Measurements from ENCODE around the gene SMIM23. TPM values are rescaled to one million over a fixed set of nuclear protein-coding genes. Genes with fewer than 3 reads are reported as not detected.

SMIM23 gene
- total and polyA plus RNA-seq, 5 donors from 2014 or later: not detected

DNA sequence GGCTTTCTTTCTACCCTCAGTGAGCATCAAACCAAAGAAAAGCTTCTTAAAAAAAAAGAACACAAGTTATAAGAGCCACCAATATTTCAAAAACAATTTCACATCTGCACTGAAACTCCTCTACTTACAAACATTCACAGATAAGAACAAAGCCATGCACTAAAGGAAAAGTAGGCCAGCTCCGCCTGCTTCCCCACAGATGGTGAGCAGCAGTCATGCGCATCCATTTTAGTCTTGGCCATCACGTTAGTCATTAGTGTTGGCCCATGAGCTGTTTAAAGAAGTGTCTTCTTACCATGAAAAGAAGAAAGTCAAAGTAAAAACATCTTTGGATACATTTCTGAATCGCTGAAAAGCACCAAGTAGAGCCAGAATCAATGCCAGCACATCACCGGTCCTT is 40.0 kb upstream of the SMIM23 start:
- no peak overlapping the region for H3K27ac Mint-ChIP-seq
- H3K36me3 Mint-ChIP-seq: no peaks in the 10 kb centered on the region
- H3K27me3 ChIP-seq (ENCODE audit: control insufficient read depth, insufficient read depth, low read length): no peaks in the 10 kb centered on the region
- peaks cover 11% of the 10 kb centered on the region for H3K27me3 Mint-ChIP-seq
- H3K9me3 ChIP-seq (ENCODE audit: control insufficient read depth in 2 of 2, low read length in 2 of 2): no peaks in the 10 kb centered on the region
- peaks cover 0 to 2% (median 0%) of the 10 kb centered on the region in 7 donors for H3K9me3 Mint-ChIP-seq
- DNase-seq (no peak), ATAC-seq (ENCODE audit: low read depth in 2 of 2) (no peak)
- no peaks in the 10 kb centered on the region for H3K4me1 ChIP-seq (ENCODE audit: control insufficient read depth, insufficient read depth, low read length, poor library complexity, severe bottlenecking)
- H3K27ac ChIP-seq (ENCODE audit: insufficient read depth, low read length, poor library complexity, severe bottlenecking): no peak overlapping the region
- H3K4me3 ChIP-seq (ENCODE audit: low read depth, low read length): no peak overlapping the region
- no peaks in the 10 kb centered on the region for H3K36me3 ChIP-seq (ENCODE audit: control insufficient read depth, insufficient read depth, low read length)
- H3K4me3 Mint-ChIP-seq: no peak overlapping the region
- peaks cover 0 to 5% (median 2%) of the 10 kb centered on the region in 4 donors for H3K4me1 Mint-ChIP-seq

DNA sequence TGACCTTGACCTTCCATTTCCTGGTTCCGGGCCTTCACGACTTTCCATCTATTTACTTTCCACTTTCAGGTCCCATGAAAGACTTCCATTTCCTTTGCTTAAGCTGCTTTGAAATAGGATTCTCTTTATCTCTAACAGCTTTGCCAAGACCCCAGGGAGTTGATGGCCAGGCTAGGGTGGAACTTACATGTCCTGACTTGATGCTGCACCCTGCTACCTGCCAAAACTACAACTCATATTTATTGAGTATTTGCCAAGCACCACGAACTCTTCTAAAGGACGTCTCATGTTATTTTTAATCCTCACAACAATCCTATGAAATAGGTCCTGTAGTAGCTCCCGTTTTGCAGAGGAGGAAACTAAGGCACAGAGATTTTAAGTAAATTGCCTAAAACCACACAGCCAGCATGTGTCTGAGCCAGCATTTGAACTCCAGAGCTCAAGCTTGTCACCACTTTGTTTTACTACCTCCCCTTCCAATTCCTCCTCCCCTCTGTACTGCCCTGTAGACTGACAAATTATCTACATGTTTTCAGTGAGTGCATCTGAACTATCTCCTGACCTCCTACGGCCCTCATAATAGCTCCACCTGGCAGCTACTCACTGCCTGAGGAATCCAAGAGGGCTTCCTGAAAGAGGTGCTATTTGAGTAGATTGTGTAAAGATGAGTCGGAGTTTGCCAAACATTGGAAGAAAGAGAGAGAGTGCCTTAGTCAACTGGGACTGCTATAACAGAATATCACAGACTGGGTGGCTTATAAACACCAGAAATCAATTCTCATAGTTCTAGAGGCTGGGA is 38.4 kb upstream of the SMIM23 start:
- H3K4me3 ChIP-seq (ENCODE audit: low read depth, low read length): no peak overlapping the region
- Mint-ChIP-seq H3K36me3 (no peaks in the 10 kb centered on the region), H3K27ac (no peak overlapping the region), H3K4me1 (peaks cover 0 to 4% (median under 1%) of the 10 kb centered on the region in 4 donors), H3K4me3 (no peak overlapping the region), H3K9me3 (peaks cover 0 to 2% (median 0%) of the 10 kb centered on the region in 7 donors), H3K27me3 (peaks cover 24% of the 10 kb centered on the region)
- DNase-seq: no peak
- H3K36me3 ChIP-seq (ENCODE audit: control insufficient read depth, insufficient read depth, low read length): no peaks in the 10 kb centered on the region
- no peaks in the 10 kb centered on the region for H3K27me3 ChIP-seq (ENCODE audit: control insufficient read depth, insufficient read depth, low read length)
- ATAC-seq (ENCODE audit: low read depth in 2 of 2): no peak
- no peak overlapping the region for H3K27ac ChIP-seq (ENCODE audit: insufficient read depth, low read length, poor library complexity, severe bottlenecking)
- no peaks in the 10 kb centered on the region for H3K4me1 ChIP-seq (ENCODE audit: control insufficient read depth, insufficient read depth, low read length, poor library complexity, severe bottlenecking)
- H3K9me3 ChIP-seq (ENCODE audit: control insufficient read depth in 2 of 2, low read length in 2 of 2): no peaks in the 10 kb centered on the region

DNA sequence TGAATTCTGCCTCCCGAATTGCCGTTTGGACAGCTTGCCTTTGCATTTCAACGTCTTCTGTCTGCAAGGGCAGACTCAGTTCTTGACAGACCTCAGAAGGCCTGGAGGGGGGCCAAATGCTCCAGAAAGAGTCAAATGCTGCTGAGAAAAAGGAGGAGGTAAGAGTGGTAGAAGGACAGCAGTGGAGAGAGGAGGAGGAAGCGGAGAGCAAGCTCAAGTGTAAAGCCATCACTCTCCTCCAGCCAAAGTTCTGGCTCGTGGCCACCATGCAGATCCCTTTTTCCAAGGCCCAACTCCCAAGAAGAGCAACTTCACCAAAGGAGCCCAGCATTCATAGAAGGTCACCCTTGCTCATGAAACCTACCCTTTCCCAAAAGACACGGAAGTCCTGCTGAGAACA is 36.9 kb upstream of the SMIM23 start:
- peaks cover 23% of the 10 kb centered on the region for H3K27me3 Mint-ChIP-seq
- no peak overlapping the region for H3K27ac ChIP-seq (ENCODE audit: insufficient read depth, low read length, poor library complexity, severe bottlenecking)

DNA sequence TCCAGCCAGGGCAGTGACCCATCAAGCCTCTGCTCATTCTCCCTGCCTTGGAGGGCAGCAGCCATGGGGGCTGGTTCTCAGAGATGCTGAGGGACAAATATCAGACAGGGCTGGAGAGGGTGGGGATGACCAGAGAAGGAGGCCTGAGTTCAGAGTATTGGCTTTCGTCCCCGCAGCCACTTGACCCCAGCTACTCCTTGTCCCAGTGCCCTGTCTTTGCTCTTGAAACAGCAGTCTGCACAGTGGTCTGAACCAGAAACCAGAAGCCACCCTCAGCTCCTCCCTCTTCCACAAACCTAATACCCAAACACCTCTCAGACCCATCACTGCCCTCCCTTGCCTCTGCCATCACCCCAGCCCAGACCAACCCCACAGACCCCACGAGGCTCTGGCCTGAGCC is 36.3 kb upstream of the SMIM23 start:
- H3K4me1 Mint-ChIP-seq: no peaks in the 10 kb centered on the region
- H3K36me3 Mint-ChIP-seq: no peaks in the 10 kb centered on the region
- peaks cover 23% of the 10 kb centered on the region for H3K27me3 Mint-ChIP-seq
- Histone ChIP-seq H3K36me3 (ENCODE audit: control insufficient read depth, insufficient read depth, low read length) (no peaks in the 10 kb centered on the region), H3K4me1 (ENCODE audit: control insufficient read depth, insufficient read depth, low read length, poor library complexity, severe bottlenecking) (no peaks in the 10 kb centered on the region), H3K4me3 (ENCODE audit: low read depth, low read length) (no peak overlapping the region), H3K9me3 (ENCODE audit: control insufficient read depth in 2 of 2, low read length in 2 of 2) (no peaks in the 10 kb centered on the region), H3K27me3 (ENCODE audit: control insufficient read depth, insufficient read depth, low read length) (no peaks in the 10 kb centered on the region), H3K27ac (ENCODE audit: insufficient read depth, low read length, poor library complexity, severe bottlenecking) (no peak overlapping the region)
- H3K9me3 Mint-ChIP-seq: peaks cover 0 to 3% (median 0%) of the 10 kb centered on the region in 7 donors
- no peak overlapping the region for H3K4me3 Mint-ChIP-seq
- DNase-seq (no peak), ATAC-seq (ENCODE audit: low read depth in 2 of 2) (no peak)
- H3K27ac Mint-ChIP-seq: peak overlapping the region in 1 of 3 donors; percentile 10

More for the DNA sequence above, 36.9 kb upstream of the SMIM23 start:
- no peak for DNase-seq
- H3K4me3 Mint-ChIP-seq: no peak overlapping the region
- no peaks in the 10 kb centered on the region for H3K36me3 ChIP-seq (ENCODE audit: control insufficient read depth, insufficient read depth, low read length)
- no peaks in the 10 kb centered on the region for H3K27me3 ChIP-seq (ENCODE audit: control insufficient read depth, insufficient read depth, low read length)
- no peaks in the 10 kb centered on the region for H3K4me1 ChIP-seq (ENCODE audit: control insufficient read depth, insufficient read depth, low read length, poor library complexity, severe bottlenecking)
- no peaks in the 10 kb centered on the region for H3K36me3 Mint-ChIP-seq
- H3K9me3 ChIP-seq (ENCODE audit: control insufficient read depth in 2 of 2, low read length in 2 of 2): no peaks in the 10 kb centered on the region
- peaks cover 0 to 3% (median 0%) of the 10 kb centered on the region in 7 donors for H3K9me3 Mint-ChIP-seq
- no peak overlapping the region for H3K4me3 ChIP-seq (ENCODE audit: low read depth, low read length)
- ATAC-seq (ENCODE audit: low read depth in 2 of 2): no peak
- no peak overlapping the region for H3K27ac Mint-ChIP-seq
- H3K4me1 Mint-ChIP-seq: no peaks in the 10 kb centered on the region

DNA sequence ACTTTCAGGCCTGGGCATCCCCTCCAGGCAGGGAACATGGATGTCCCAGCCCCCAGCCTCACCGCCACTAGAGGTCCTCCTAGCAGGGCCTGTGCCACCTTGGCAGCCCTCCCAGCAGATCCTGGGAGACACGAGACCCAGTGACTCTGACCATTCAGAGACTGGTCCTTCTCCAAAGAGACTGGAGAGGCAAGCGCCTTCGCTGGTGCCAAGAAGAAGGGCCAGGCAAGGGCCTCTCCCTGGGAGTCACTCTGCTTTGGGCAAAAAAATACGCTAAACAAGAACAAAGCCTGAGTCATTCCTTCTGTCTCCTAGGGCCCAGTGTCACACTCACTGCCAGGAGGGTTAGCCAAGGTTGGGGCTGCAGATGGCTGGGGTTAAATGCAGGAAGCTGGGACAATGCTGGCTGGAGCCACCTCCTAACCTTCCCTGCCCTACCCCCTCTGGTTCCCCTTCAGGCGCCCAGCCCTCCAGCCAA is 35.3 kb upstream of the SMIM23 start:
- Histone ChIP-seq H3K4me3 (ENCODE audit: low read depth, low read length) (no peak overlapping the region), H3K27ac (ENCODE audit: insufficient read depth, low read length, poor library complexity, severe bottlenecking) (no peak overlapping the region), H3K36me3 (ENCODE audit: control insufficient read depth, insufficient read depth, low read length) (no peaks in the 10 kb centered on the region), H3K9me3 (ENCODE audit: control insufficient read depth in 2 of 2, low read length in 2 of 2) (no peaks in the 10 kb centered on the region), H3K27me3 (ENCODE audit: control insufficient read depth, insufficient read depth, low read length) (no peaks in the 10 kb centered on the region), H3K4me1 (ENCODE audit: control insufficient read depth, insufficient read depth, low read length, poor library complexity, severe bottlenecking) (no peaks in the 10 kb centered on the region)
- Mint-ChIP-seq H3K27ac (no peak overlapping the region), H3K9me3 (peaks cover 0 to 3% (median 0%) of the 10 kb centered on the region in 7 donors), H3K4me3 (no peak overlapping the region), H3K4me1 (no peaks in the 10 kb centered on the region), H3K36me3 (no peaks in the 10 kb centered on the region), H3K27me3 (peaks cover 26% of the 10 kb centered on the region)
- no peak for DNase-seq
- ATAC-seq (ENCODE audit: low read depth in 2 of 2): no peak

DNA sequence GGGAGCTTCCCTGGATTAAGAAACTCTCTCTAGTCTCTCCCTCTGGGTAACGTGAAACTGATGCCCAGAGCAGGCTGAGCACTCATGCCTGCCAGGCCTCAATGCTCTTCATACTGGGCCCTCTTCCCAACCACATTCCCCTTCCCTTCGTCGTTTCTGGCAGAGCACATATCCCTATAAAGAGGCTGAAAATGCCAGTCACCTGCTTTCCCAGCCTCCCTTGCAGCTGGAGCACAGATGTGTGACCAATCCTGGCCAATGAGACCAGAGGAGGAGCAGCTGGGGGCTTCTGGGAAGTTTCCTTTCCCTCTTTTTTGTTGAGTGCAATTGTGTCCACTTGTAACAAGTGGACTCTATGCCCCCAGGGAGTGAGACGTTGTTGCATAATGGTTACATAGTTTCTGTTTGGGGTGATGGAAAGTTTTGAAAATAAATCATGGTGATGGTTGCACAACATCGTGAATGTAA is 30.2 kb upstream of the SMIM23 start:
- ATAC-seq (ENCODE audit: low read depth in 2 of 2) (no peak), DNase-seq (no peak)
- Mint-ChIP-seq H3K27ac (no peak overlapping the region), H3K4me3 (no peak overlapping the region), H3K27me3 (peaks cover 40% of the 10 kb centered on the region), H3K9me3 (peaks cover 0 to 6% (median 1%) of the 10 kb centered on the region in 7 donors), H3K36me3 (no peaks in the 10 kb centered on the region), H3K4me1 (no peaks in the 10 kb centered on the region)
- Histone ChIP-seq H3K27ac (ENCODE audit: insufficient read depth, low read length, poor library complexity, severe bottlenecking) (no peak overlapping the region), H3K9me3 (ENCODE audit: control insufficient read depth in 2 of 2, low read length in 2 of 2) (no peaks in the 10 kb centered on the region), H3K27me3 (ENCODE audit: control insufficient read depth, insufficient read depth, low read length) (no peaks in the 10 kb centered on the region), H3K4me3 (ENCODE audit: low read depth, low read length) (no peak overlapping the region), H3K4me1 (ENCODE audit: control insufficient read depth, insufficient read depth, low read length, poor library complexity, severe bottlenecking) (no peaks in the 10 kb centered on the region), H3K36me3 (ENCODE audit: control insufficient read depth, insufficient read depth, low read length) (no peaks in the 10 kb centered on the region)

DNA sequence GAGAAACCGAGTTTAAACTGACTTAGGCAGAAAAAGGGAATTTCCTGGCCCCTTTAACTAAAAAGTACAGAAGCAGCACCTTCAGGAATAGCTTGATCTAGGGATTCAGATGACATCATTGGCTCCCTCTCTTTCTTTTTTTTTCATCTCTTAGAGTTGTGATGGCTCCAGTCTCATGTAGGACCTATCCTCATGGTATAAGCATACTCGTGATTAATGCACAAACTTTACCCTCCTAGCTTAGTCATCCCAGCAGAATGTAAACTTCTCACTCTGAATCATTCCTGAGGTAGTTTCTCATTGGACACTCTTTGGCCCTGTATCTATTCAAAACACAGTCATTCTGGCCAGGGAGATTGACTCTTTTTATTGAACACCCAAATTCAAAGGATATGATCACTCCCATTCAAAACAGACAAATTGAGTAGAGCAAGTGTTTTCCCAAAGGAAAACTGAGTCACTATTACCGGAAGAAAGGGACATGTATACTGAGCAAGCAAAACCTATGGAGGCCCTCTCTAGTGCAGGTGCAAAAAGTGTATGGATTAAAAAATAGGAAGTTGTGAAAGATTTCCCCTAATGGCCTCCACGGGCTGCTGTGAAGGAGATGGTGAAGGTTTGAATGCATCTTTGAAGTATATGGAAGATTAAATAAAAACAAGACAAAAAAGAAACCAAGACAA is 27.6 kb upstream of the SMIM23 start:
- Mint-ChIP-seq H3K4me1 (no peaks in the 10 kb centered on the region), H3K4me3 (peak overlapping the region in 1 of 4 donors; percentile 33), H3K9me3 (peaks cover 0 to 6% (median 1%) of the 10 kb centered on the region in 7 donors), H3K36me3 (no peaks in the 10 kb centered on the region), H3K27ac (no peak overlapping the region), H3K27me3 (peaks cover 26% of the 10 kb centered on the region)
- Histone ChIP-seq H3K4me3 (ENCODE audit: low read depth, low read length) (no peak overlapping the region), H3K4me1 (ENCODE audit: control insufficient read depth, insufficient read depth, low read length, poor library complexity, severe bottlenecking) (no peaks in the 10 kb centered on the region), H3K27me3 (ENCODE audit: control insufficient read depth, insufficient read depth, low read length) (no peaks in the 10 kb centered on the region), H3K9me3 (ENCODE audit: control insufficient read depth in 2 of 2, low read length in 2 of 2) (no peaks in the 10 kb centered on the region), H3K36me3 (ENCODE audit: control insufficient read depth, insufficient read depth, low read length) (no peaks in the 10 kb centered on the region), H3K27ac (ENCODE audit: insufficient read depth, low read length, poor library complexity, severe bottlenecking) (no peak overlapping the region)
- ATAC-seq (ENCODE audit: low read depth in 2 of 2) (no peak), DNase-seq (no peak)
